ENCODE data around the gene ZFR2. TPM values are rescaled to one million over a fixed set of nuclear protein-coding genes. Genes with fewer than 3 reads are reported as not detected.
"Not testable (repeated sequence)": the region's sequence is repeated elsewhere in the genome, so short reads cannot be mapped to it uniquely, and the experiment has no call there.

Gene ZFR2
- total RNA-seq, 1 donor from 2014 or later = 0.96 TPM

GRCh38 chr19:3816566-3817218 is 52.1 kb downstream of the ZFR2 start:
- no peak for DNase-seq (ENCODE audit: low spot score)

GRCh38 chr19:3816148-3816547 is 52.7 kb downstream of the ZFR2 start:
- not testable (repeated sequence) for DNase-seq (ENCODE audit: low spot score)

GRCh38 chr19:3814648-3815047 is 54.2 kb downstream of the ZFR2 start:
- DNase-seq (ENCODE audit: low spot score) = no peak

GRCh38 chr19:3813473-3814392 is 55.1 kb downstream of the ZFR2 start:
- no peak for DNase-seq (ENCODE audit: low spot score)

- no peak for DNase-seq (ENCODE audit: low spot score)
Measured at GRCh38 chr19:3810708-3811355, 58.0 kb downstream of the ZFR2 start.

GRCh38 chr19:3809881-3810707 is 58.7 kb downstream of the ZFR2 start:
- no peak for DNase-seq (ENCODE audit: low spot score)

GRCh38 chr19:3808420-3809143 is 60.3 kb downstream of the ZFR2 start:
- DNase-seq (ENCODE audit: low spot score) = no peak

GRCh38 chr19:3807574-3808354 is 61.1 kb downstream of the ZFR2 start:
- no peak for DNase-seq (ENCODE audit: low spot score)

GRCh38 chr19:3807131-3807480 is 61.7 kb downstream of the ZFR2 start:
- DNase-seq (ENCODE audit: low spot score) = no peak

GRCh38 chr19:3805859-3806258 is 63.0 kb downstream of the ZFR2 start:
- no peak for DNase-seq (ENCODE audit: low spot score)

GRCh38 chr19:3804429-3804828 is 64.4 kb downstream of the ZFR2 start:
- no peak for DNase-seq (ENCODE audit: low spot score)

GRCh38 chr19:3803986-3804385 is 64.9 kb downstream of the ZFR2 start:
- DNase-seq (ENCODE audit: low spot score) = no peak

GRCh38 chr19:3803114-3803888 is 65.5 kb downstream of the ZFR2 start:
- DNase-seq (ENCODE audit: low spot score) = no peak

GRCh38 chr19:3801412-3802096 is 67.3 kb downstream of the ZFR2 start:
- no peak for DNase-seq (ENCODE audit: low spot score)

- no peak for DNase-seq (ENCODE audit: low spot score)
Measured at GRCh38 chr19:3800996-3801395, 67.8 kb downstream of the ZFR2 start.

GRCh38 chr19:3798137-3798536 is 70.7 kb downstream of the ZFR2 start:
- no peak for DNase-seq (ENCODE audit: low spot score)

GRCh38 chr19:3796358-3796757 is 72.5 kb downstream of the ZFR2 start:
- DNase-seq (ENCODE audit: low spot score) = no peak

GRCh38 chr19:3793799-3794198 is 75.0 kb downstream of the ZFR2 start:
- no peak for DNase-seq (ENCODE audit: low spot score)

GRCh38 chr19:3792114-3792513 is 76.7 kb downstream of the ZFR2 start:
- DNase-seq (ENCODE audit: low spot score) = no peak

Data from umbilical cord (tissue), 2 donors.